ENCODE measurements around the gene PROB1.

PROB1 gene

GRCh38 chr5:139343476-139343875 is 51.4 kb downstream of the PROB1 start:
- ATAC-seq: no peak

GRCh38 chr5:139342423-139342723 is 52.5 kb downstream of the PROB1 start:
- no peak for ATAC-seq
- TF ChIP-seq BACH2 (CRISPR knock-in tag; IDR thresholded peaks at IDR 0.05; ENCODE audit: borderline replicate concordance) (no peak), OSR1 (CRISPR knock-in tag; IDR thresholded peaks at IDR 0.05) (no peak), ZNF8 (CRISPR knock-in tag; IDR thresholded peaks at IDR 0.05) (no peak), GLIS3 (CRISPR knock-in tag; IDR thresholded peaks at IDR 0.05) (no peak), ESRRG (CRISPR knock-in tag; IDR thresholded peaks at IDR 0.05) (no peak), PPARA (CRISPR knock-in tag; IDR thresholded peaks at IDR 0.05; ENCODE audit: borderline replicate concordance) (no peak), CSRNP3 (CRISPR knock-in tag; IDR thresholded peaks at IDR 0.05) (no peak), ISL1 (CRISPR knock-in tag; IDR thresholded peaks at IDR 0.05) (no peak), ZFP30 (CRISPR knock-in tag; IDR thresholded peaks at IDR 0.05) (no peak)

More at GRCh38 chr5:139343476-139343875, 51.4 kb downstream of the PROB1 start:
- TF ChIP-seq CSDC2 (CRISPR knock-in tag; IDR thresholded peaks at IDR 0.05): no peak

- ATAC-seq: peak; percentile 86
- TF ChIP-seq CREB5 (CRISPR knock-in tag; IDR thresholded peaks at IDR 0.05; ENCODE audit: low read depth) (peak; percentile 27; the same call in 1 of the 2 replicates), PPARA (CRISPR knock-in tag; IDR thresholded peaks at IDR 0.05; ENCODE audit: borderline replicate concordance) (no peak), RARB (CRISPR knock-in tag; IDR thresholded peaks at IDR 0.05) (0 out of 2 replicates have a peak, but pooled peaks have one; percentile 36), SNAI2 (CRISPR knock-in tag; IDR thresholded peaks at IDR 0.05) (no peak), GLIS3 (CRISPR knock-in tag; IDR thresholded peaks at IDR 0.05) (0 out of 2 replicates have a peak, but pooled peaks have one; percentile 57), ZFP3 (CRISPR knock-in tag; IDR thresholded peaks at IDR 0.05) (0 out of 2 replicates have a peak, but pooled peaks have one; percentile 44), CSRNP3 (CRISPR knock-in tag; IDR thresholded peaks at IDR 0.05) (peak; percentile 75; the same call in 1 of the 2 replicates), POU6F1 (CRISPR knock-in tag; IDR thresholded peaks at IDR 0.05; ENCODE audit: borderline replicate concordance, low read depth) (0 out of 2 replicates have a peak, but pooled peaks have one; percentile 56), ZNF70 (CRISPR knock-in tag; IDR thresholded peaks at IDR 0.05) (no peak), ZC3H10 (CRISPR knock-in tag; IDR thresholded peaks at IDR 0.05) (peak; percentile 20; the same call in 1 of the 2 replicates)
Observed at GRCh38 chr5:139341689-139342422, 53.0 kb downstream of the PROB1 start, which contains the start of gene PAIP2. PAIP2 (plus strand) TSS chr5:139341854; CDS start chr5:139363785, 21,931 bp downstream.

GRCh38 chr5:139341187-139341688 is 53.7 kb downstream of the PROB1 start:
- no peak for ATAC-seq
- TF ChIP-seq TOX (CRISPR knock-in tag; IDR thresholded peaks at IDR 0.05; ENCODE audit: borderline replicate concordance): no peak
- no peak for TF ChIP-seq CSRNP3 (CRISPR knock-in tag; IDR thresholded peaks at IDR 0.05)
- TF ChIP-seq RARB (CRISPR knock-in tag; IDR thresholded peaks at IDR 0.05): no peak
- peak; percentile 88 for TF ChIP-seq ZNF8 (CRISPR knock-in tag; IDR thresholded peaks at IDR 0.05)
- no peak for TF ChIP-seq CREB5 (CRISPR knock-in tag; IDR thresholded peaks at IDR 0.05; ENCODE audit: low read depth)
- no peak for TF ChIP-seq POU6F1 (CRISPR knock-in tag; IDR thresholded peaks at IDR 0.05; ENCODE audit: borderline replicate concordance, low read depth)
- TF ChIP-seq ZFP30 (CRISPR knock-in tag; IDR thresholded peaks at IDR 0.05): no peak

Measured in SK-N-SH treated with all-trans-retinoic acid at 6 μM for 48 hours (cell line).